AG04449 (cell line): Measurements from ENCODE around the gene PACSIN1.

Experiments
- CTCF ChIA-PET: fragments of 350-600 bp; formaldehyde crosslinking; extraction: SDS; loops from one replicate; lab custom pipeline; 2021; ENCODE audit warnings: antibody characterized with exemption; lab: Yijun Ruan, JAX
- POLR2A ChIA-PET: fragments of 400-600, 350-600 bp; formaldehyde crosslinking; extraction: SDS; loops from one replicate; lab custom pipeline; 2020; ENCODE audit warnings: antibody characterized with exemption, inconsistent platforms; lab: Yijun Ruan, JAX
- DNase-seq: peaks from one replicate; pipeline ENCODE4 v3.0.0-alpha.2; 2010; ENCODE audit warnings: low read depth, low spot score
- H3K4me3 ChIP-seq: 2 replicates; pipeline ENCODE4 v1.5.1; 2011; ENCODE audit warnings: low read depth, mild to moderate bottlenecking, control low read depth, low read length
- CTCF ChIP-seq: IDR thresholded peaks from one replicate; pipeline ENCODE4 v1.5.1; 2011; ENCODE audit warnings: mild to moderate bottlenecking, moderate library complexity, low read length, control low read depth, inconsistent platforms; ENCODE audit not compliant: insufficient read depth; ENCODE audit errors: missing control alignments

The PACSIN1 gene

GRCh38 chr6:34554291-34555006 lies 88.6 kb downstream of the PACSIN1 start:
- ChIA-PET CTCF (interaction anchor here (0.6 to 1.9 kb wide), 4 partner anchors 9 to 353 kb away, joined by 3 to 4 read pairs (median 3); no protein-coding TSS in a partner anchor), POLR2A (interaction anchor here (0.6 kb wide), 1 partner anchor 314 kb away, joined by 3 read pairs; no protein-coding TSS in a partner anchor)
- no peak for DNase-seq
- H3K4me3 ChIP-seq = no peak overlapping the region
- TF ChIP-seq CTCF = no peak

- POLR2A ChIA-PET = no interaction called here
- no peak overlapping the region for H3K4me3 ChIP-seq
- CTCF ChIA-PET = interaction anchor here (0.6 to 1.9 kb wide), 4 partner anchors 9 to 354 kb away, joined by 3 to 4 read pairs (median 3); no protein-coding TSS in a partner anchor
- DNase-seq = no peak
- no peak for TF ChIP-seq CTCF
These were observed 89.1 kb downstream of the PACSIN1 start for GRCh38 chr6:34555007-34555322.

- POLR2A ChIA-PET = no interaction called here
- DNase-seq = no peak
- CTCF ChIA-PET = interaction anchor here (0.6 to 1.9 kb wide), 4 partner anchors 8 to 354 kb away, joined by 3 to 4 read pairs (median 3); no protein-coding TSS in a partner anchor
- no peak for TF ChIP-seq CTCF
- no peak overlapping the region for H3K4me3 ChIP-seq
These were observed 89.5 kb downstream of the PACSIN1 start for GRCh38 chr6:34555328-34555727.

- H3K4me3 ChIP-seq = no peak within 1 kb of the TSS
- TF ChIP-seq CTCF = no peak
- ChIA-PET POLR2A (no interaction called here), CTCF (interaction anchor here (0.8 to 1.9 kb wide), 2 partner anchors 30 to 53 kb away, joined by 3 to 4 read pairs; no protein-coding TSS in a partner anchor)
- DNase-seq = no peak
These were observed 90.2 kb downstream of the PACSIN1 start, which contains the start of gene SPDEF for GRCh38 chr6:34556031-34556471. Gene SPDEF, minus strand, starts transcription at chr6:34556329. Its CDS starts 11,874 bp downstream, at chr6:34544455.

GRCh38 chr6:34556493-34556892 lies 90.6 kb downstream of the PACSIN1 start:
- CTCF ChIA-PET = interaction anchor here (0.8 to 1.9 kb wide), 2 partner anchors 30 to 53 kb away, joined by 3 to 4 read pairs; no protein-coding TSS in a partner anchor
- H3K4me3 ChIP-seq = no peak overlapping the region
- no peak for DNase-seq
- TF ChIP-seq CTCF = no peak
- POLR2A ChIA-PET = no interaction called here

- DNase-seq = no peak
- no peak for TF ChIP-seq CTCF
- ChIA-PET POLR2A (no interaction called here), CTCF (no interaction called here)
- no peak overlapping the region for H3K4me3 ChIP-seq
These were observed 91.4 kb downstream of the PACSIN1 start for GRCh38 chr6:34557228-34557627.
